OCI-LY7 (cell line): ENCODE results near the gene MMP27.

ENCODE experiments used
- CTCF ChIP-seq: fragments of 200-600 bp; sonication (generic); conservative IDR thresholded peaks from 2 replicates; pipeline ENCODE4 v1.5.1; 2014; ENCODE audit warnings: mild to moderate bottlenecking, antibody characterized with exemption, low read length, moderate library complexity, mixed read lengths
- EZH2phosphoT487 ChIP-seq: fragments of 200-600 bp; sonication (generic); IDR thresholded peaks from 2 replicates; pipeline ENCODE4 v1.6.1; 2018; ENCODE audit warnings: low read depth, borderline replicate concordance, mild to moderate bottlenecking, mixed run types, antibody characterized with exemption, low read length, moderate library complexity, mixed read lengths

GRCh38 chr11:102705626-102706025 lies at the start of gene MMP27:
- no peak for TF ChIP-seq CTCF
- no peak for TF ChIP-seq EZH2phosphoT487
